H1 (cell line): ENCODE data around the gene DNAJC9. TPM values are rescaled to one million over a fixed set of nuclear protein-coding genes. Genes with fewer than 3 reads are reported as not detected.

Source experiments
- ASH2L ChIP-seq: fragments of 200-600, 300-600 bp; sonication (generic); IDR thresholded peaks from one replicate; pipeline ENCODE4 v1.7.1; 2017; ENCODE audit warnings: low read length
- BACH1 ChIP-seq: IDR thresholded peaks from 2 replicates; pipeline ENCODE4 v1.6.1; 2012; ENCODE audit warnings: low read length, improper control_type of control experiment
- BRCA1 ChIP-seq: IDR thresholded peaks from 2 replicates; pipeline ENCODE4 v1.6.1; 2012; ENCODE audit warnings: low read depth, low read length, improper control_type of control experiment
- CEBPB ChIP-seq: IDR thresholded peaks from 2 replicates; pipeline ENCODE4 v1.6.1; 2012; ENCODE audit warnings: low read depth, low read length
- CHD1 ChIP-seq: IDR thresholded peaks from 2 replicates; pipeline ENCODE4 v1.6.1; 2012; ENCODE audit warnings: low read depth, low read length, improper control_type of control experiment
- CREB1 ChIP-seq: IDR thresholded peaks from 2 replicates; pipeline ENCODE4 v1.6.1; 2012; ENCODE audit warnings: inconsistent platforms
- EP300 ChIP-seq, 2 experiments: IDR thresholded peaks; 1 replicate in 1 of 2; 2 replicates in 1 of 2; pipeline ENCODE4 v1.6.1; 2011 to 2012; ENCODE audit warnings: low read depth in 2 of 2, low read length in 2 of 2, mild to moderate bottlenecking in 2 of 2, borderline replicate concordance in 1 of 2, inconsistent platforms in 1 of 2, moderate library complexity in 1 of 2
- GTF2F1 ChIP-seq: IDR thresholded peaks from 2 replicates; pipeline ENCODE4 v1.6.1; 2012; ENCODE audit warnings: low read depth, low read length, improper control_type of control experiment, borderline replicate concordance
- HDAC2 ChIP-seq, 2 experiments: fragments of 300-600 bp in 1 of 2; sonication (generic) in 1 of 2; IDR thresholded peaks; 2 replicates each; pipeline ENCODE4 v1.6.1; 2011 to 2012; ENCODE audit warnings: low read depth in 2 of 2, low read length in 2 of 2, mild to moderate bottlenecking in 2 of 2, moderate library complexity in 2 of 2, borderline replicate concordance in 1 of 2, inconsistent platforms in 1 of 2
- KDM1A ChIP-seq: fragments of 200-600, 300-600 bp; sonication (generic); IDR thresholded peaks from 2 replicates; pipeline ENCODE4 v1.7.1; 2016; ENCODE audit warnings: mild to moderate bottlenecking, low read length, borderline replicate concordance
- KDM4A ChIP-seq: IDR thresholded peaks from one replicate; pipeline ENCODE4 v1.7.1; 2012; ENCODE audit warnings: low read depth, mild to moderate bottlenecking, moderate library complexity, low read length, inconsistent platforms; ENCODE audit not compliant: severe bottlenecking
- POLR2A ChIP-seq, 2 experiments: IDR thresholded peaks; 1 replicate in 1 of 2; 2 replicates in 1 of 2; pipeline ENCODE4 v1.6.1; 2011; ENCODE audit warnings: low read depth in 2 of 2, low read length in 2 of 2, mild to moderate bottlenecking in 2 of 2; ENCODE audit errors: control extremely low read depth in 1 of 2
- RAD21 ChIP-seq, 2 experiments: IDR thresholded peaks in 1 of 2; conservative IDR thresholded peaks in 1 of 2; 2 replicates each; pipeline ENCODE4 v1.6.1; 2011; ENCODE audit warnings: low read depth in 2 of 2, low read length in 2 of 2, improper control_type of control experiment in 1 of 2, inconsistent platforms in 1 of 2, mild to moderate bottlenecking in 1 of 2, moderate library complexity in 1 of 2
- RBBP5 ChIP-seq: IDR thresholded peaks from 2 replicates; pipeline ENCODE4 v1.7.1; 2012; ENCODE audit warnings: low read depth, mild to moderate bottlenecking, inconsistent platforms, low read length, moderate library complexity, borderline replicate concordance
- RFX5 ChIP-seq: IDR thresholded peaks from 2 replicates; pipeline ENCODE4 v1.6.1; 2011; ENCODE audit warnings: low read depth, low read length, improper control_type of control experiment, borderline replicate concordance
- SAP30 ChIP-seq: fragments of 300-600 bp; sonication (generic); IDR thresholded peaks from 2 replicates; pipeline ENCODE4 v1.7.1; 2012; ENCODE audit warnings: low read length, moderate library complexity, mild to moderate bottlenecking, inconsistent platforms; ENCODE audit not compliant: insufficient read depth, insufficient replicate concordance
- YY1 ChIP-seq: IDR thresholded peaks from 2 replicates; pipeline ENCODE4 v1.6.1; 2011; ENCODE audit warnings: low read depth, mild to moderate bottlenecking, low read length
- polyA plus RNA-seq, 7 experiments: library from polyadenylated mRNA; depleted of rRNA in 3 of 7; stranded (reverse) in 5 of 7; unstranded in 2 of 7; fragments of >200 nt in 5 of 7; fragments of 200-250 nt in 2 of 7; gene quantifications; 1 replicate in 5 of 7; 2 replicates in 1 of 7; 4 replicates in 1 of 7; pipeline versions ENCODE4 v1.2.1 to v1.2.3, GENCODE V29; 2011 to 2013; ENCODE audit warnings: missing spikeins in 2 of 7, mixed read lengths in 2 of 7
- total RNA-seq: library from RNA; stranded (reverse); fragmentation: NEBNext Ultra II Directional; extraction: Animal tissue kit (Norgen Biotek cat#: 25700); gene quantifications from 2 replicates; pipeline ENCODE4 v1.2.1, GENCODE V29; 2021
- TF ChIP-seq, protein P1 (sequence below): IDR thresholded peaks from 2 replicates; pipeline ENCODE4 v1.6.1; 2011; ENCODE audit warnings: low read length, improper control_type of control experiment
- TF ChIP-seq, protein P2 (sequence below): IDR thresholded peaks from 2 replicates; pipeline ENCODE4 v1.6.1; 2012; ENCODE audit warnings: inconsistent platforms

Gene DNAJC9
- total and polyA plus RNA-seq, 2 of the 8 experiments (the other 6 are each of a cell fraction or from before 2014, with no cell fraction given), result 26.0 to 32.2 TPM

GRCh38 chr10:73246646-73247508, at the start of gene DNAJC9 (continued):
- TF ChIP-seq BRCA1 (no peak), RFX5 (no peak), KDM4A (peak; percentile 34), GTF2F1 (peak; percentile 83), KDM1A (no peak; the same call in 1 of the 2 replicates), RAD21 (IDR thresholded peaks at IDR 0.05 in 1 of 2, conservative IDR thresholded peaks at IDR 0.05 in 1 of 2; ENCODE audit: low read depth in 2 of 2, low read length in 2 of 2) (no peak), HDAC2 (IDR thresholded peaks at IDR 0.05; ENCODE audit: borderline replicate concordance in 1 of 2, low read depth in 2 of 2, low read length in 2 of 2) (0 out of 4 replicates have a peak, but pooled peaks of 1 of the 2 experiments have one; percentile 76), YY1 (0 out of 2 replicates have a peak, but pooled peaks have one; percentile 13), POLR2A (IDR thresholded peaks at IDR 0.05; ENCODE audit: control extremely low read depth in 1 of 2, low read depth in 2 of 2, low read length in 2 of 2) (peak; percentile 97 to 100), RBBP5 (0 out of 2 replicates have a peak, but pooled peaks have one; percentile 61), EP300 (IDR thresholded peaks at IDR 0.05; ENCODE audit: borderline replicate concordance in 1 of 2, low read depth in 2 of 2, low read length in 2 of 2) (no peak), CREB1 (peak; percentile 89), BACH1 (no peak), SAP30 (no peak), CEBPB (no peak), CHD1 (no peak), ASH2L (peak; percentile 92)
- TF ChIP-seq, protein P1, sequence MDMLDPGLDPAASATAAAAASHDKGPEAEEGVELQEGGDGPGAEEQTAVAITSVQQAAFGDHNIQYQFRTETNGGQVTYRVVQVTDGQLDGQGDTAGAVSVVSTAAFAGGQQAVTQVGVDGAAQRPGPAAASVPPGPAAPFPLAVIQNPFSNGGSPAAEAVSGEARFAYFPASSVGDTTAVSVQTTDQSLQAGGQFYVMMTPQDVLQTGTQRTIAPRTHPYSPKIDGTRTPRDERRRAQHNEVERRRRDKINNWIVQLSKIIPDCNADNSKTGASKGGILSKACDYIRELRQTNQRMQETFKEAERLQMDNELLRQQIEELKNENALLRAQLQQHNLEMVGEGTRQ, result no peak
- TF ChIP-seq, protein P2, sequence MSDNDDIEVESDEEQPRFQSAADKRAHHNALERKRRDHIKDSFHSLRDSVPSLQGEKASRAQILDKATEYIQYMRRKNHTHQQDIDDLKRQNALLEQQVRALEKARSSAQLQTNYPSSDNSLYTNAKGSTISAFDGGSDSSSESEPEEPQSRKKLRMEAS, result peak; percentile 69
